GM21576 (cell line): ENCODE data around the gene PPP1R11.
"Not testable (repeated sequence)": the region's sequence is repeated elsewhere in the genome, so short reads cannot be mapped to it uniquely, and the experiment has no call there.

Experiments used
- ATAC-seq: cut with Tn5 transposase; IDR thresholded peaks from one replicate; pipeline ENCODE4 v1.9.1; 2021; ENCODE audit warnings: mild to moderate bottlenecking, moderate library complexity; ENCODE audit not compliant: unreplicated experiment

Gene PPP1R11

GRCh38 chr6:30093951-30094661 is 27.1 kb downstream of the PPP1R11 start:
- ATAC-seq = no peak

DNA sequence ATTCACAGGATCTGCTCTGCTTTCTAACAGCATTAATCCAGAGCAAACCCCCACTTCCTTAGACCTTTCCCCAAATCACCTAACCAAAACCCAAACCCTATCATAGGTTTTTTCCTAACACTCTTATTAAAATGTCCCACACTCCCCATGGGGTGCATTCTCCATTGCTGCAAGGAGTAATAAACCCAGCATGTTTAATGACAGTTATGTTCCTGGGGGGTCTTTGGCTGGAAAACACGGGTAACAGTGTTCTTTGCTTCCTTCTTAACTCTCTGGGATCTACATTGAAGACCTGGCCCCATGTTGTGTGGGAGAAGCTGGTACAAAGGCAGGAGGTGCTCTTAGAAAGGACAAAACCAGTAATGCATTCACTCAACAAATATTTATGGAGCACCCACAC is 29.8 kb downstream of the PPP1R11 start:
- ATAC-seq = no peak

GRCh38 chr6:30097902-30098768 is 31.1 kb downstream of the PPP1R11 start:
- ATAC-seq = no peak

DNA sequence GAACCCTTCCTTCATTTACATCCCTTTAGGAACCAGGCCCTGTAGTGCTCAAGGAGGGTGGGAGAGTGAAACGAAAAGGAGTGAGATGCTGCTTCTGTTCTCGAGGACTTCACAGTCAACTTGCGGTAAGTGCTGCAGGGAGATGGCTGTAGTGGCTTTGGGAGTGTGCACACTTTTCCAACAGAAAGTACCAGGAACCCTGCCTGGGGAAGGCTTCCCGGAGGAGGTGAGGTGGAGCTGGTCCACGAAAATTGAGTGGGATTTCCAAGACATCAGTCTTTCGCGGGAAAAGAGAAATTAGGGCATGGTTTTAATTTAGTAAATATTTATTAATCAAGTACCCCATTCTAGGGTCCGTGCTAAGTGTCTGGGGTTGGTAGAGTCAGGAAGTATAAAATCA is 33.2 kb downstream of the PPP1R11 start:
- ATAC-seq = no peak

GRCh38 chr6:30100585-30101443 is 33.8 kb downstream of the PPP1R11 start:
- no peak for ATAC-seq

- ATAC-seq = peak; percentile 63
Observed at GRCh38 chr6:30101444-30102413, 34.7 kb downstream of the PPP1R11 start.

- no peak for ATAC-seq
Observed at GRCh38 chr6:30102414-30102969, 35.5 kb downstream of the PPP1R11 start.

DNA sequence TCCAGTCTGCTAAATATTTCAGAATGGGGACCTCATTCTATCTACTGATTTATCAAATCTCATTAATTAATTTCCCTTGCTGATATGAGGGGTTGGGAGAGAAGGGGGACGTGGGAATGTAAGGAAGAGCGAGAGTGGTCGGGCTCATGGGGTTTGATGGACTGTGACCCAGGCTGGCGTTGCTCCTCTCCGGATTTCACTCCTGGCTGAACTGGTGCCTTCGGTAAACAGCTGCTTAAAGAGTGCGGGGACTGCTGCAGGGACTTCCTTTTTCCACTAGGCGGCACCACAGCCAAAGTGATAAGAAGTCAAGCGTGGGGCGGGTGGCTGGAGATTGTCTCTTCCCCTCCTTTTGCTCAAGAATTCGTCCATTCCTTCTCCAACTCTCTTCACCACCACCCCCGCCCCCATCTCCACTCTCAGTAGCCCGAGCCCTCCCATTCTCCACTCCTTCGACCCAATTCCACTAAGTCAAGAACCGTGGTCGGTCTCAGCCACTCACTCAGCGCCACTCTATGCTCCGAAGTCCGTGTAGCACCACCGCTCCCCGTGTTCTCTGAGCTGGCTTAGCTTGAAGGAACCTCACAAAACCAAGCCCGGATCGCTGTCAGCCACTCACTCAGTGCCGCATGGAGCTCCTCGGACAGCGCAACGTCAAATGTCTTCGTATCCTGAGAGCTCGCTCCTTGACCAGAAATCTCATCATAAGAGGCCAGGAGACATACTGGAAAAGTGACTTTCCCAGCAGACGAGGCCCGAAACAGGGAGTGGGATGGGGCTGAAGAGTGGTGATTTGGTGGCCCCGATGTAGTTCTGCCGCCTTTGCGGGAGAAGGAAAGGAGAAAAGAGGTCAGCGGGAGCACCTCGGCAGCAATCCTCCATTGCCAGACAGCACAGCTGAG is 36.2 kb downstream of the PPP1R11 start:
- no peak for ATAC-seq

- no peak for ATAC-seq
Observed at GRCh38 chr6:30103872-30104179, 36.8 kb downstream of the PPP1R11 start.

- no peak for ATAC-seq
Observed at GRCh38 chr6:30104661-30105060, 37.7 kb downstream of the PPP1R11 start.

DNA sequence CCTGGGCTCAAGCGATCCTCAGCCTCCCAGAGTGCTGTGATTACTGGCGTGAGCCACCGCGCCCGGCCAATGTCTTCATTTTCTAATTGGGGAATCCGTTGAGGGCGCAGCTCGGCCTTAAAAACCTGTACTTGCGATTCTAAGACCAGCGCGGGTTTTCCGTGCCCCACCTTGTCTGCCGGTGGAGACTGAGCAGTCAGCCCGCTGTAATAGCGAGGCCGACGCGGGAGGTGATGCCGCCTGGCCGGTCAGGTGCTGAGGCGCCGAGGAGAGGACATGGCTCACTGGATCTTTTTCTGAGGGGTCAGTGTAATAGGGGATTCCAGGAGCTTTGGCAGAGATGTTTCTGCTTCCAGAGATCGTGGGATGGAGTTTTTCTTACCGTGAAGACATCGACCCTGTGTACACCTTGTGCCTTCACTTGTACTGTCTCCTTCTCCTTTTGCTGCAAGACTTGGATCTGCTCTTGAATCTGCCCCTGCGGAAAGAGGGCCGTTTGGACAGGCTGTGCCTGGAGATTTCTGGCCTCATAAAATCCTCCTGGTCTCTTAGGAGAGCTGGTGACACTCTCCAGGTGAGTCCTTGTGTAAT is 44.4 kb downstream of the PPP1R11 start:
- no peak for ATAC-seq

DNA sequence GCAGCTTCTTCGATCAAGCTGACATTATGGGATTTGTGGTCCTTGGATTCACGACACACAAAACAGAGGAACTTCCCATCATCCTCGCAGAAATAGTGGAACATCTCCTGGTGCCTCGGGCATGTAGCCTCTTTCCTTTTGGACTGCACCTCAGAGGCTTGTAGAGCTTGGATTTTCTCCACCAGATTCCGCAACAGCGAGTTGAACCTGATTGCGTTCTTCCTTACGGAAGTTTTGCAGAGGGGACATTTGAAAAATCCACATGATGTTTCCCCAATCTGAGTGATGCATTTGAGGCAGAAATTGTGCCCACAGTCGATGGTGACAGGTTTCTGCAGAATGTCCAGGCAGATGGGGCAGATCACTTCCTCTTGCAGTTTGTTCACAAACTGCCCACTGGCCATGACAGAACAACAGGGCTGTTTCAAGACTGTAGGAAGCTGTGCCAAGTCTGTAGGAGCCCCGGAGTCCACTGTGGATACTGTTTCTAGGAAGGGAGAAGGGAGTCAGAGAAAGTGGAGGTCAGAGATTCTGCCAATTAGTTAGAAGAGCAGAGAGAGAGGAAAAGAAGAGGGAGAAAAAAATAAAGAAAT is 45.5 kb downstream of the PPP1R11 start:
- ATAC-seq = no peak

DNA sequence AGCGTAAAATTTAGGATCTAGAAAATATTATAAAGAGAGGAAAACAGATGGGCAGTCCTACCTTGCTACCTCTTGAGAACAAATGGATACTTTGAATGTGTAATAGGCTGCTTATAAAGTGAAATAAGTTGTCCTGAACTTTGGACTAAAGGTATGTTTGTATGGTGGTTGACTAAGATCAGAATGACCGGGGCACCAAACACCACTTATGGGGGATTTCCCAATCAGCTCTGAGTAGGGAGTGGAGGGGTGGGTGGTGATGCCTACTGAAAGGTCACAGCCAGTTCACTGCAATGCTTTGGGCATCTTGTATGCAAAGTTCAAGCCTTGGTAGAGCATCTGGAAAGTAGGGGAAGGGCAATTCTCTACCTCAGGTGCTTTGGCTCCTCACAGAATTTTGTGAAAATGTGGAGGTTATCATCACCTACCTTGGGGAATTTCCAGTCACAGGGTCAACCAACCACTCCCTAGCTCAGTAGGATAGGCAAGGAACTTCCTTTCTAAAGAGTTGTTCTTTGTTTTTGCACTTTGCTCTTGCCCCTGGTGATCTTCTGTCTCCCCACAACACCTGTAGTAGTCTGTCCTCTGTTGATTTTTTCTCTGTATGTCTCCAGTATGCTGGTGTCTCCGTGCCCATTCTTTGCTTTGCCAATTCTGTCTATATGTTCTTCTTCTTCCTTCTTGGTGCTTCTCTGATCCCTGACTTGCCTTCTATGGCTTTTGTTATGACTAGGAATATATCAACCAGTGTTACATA is 46.2 kb downstream of the PPP1R11 start, which contains the start of gene TRIM31:
Gene TRIM31, minus strand, starts transcription at position 88 of the 757 bp plus-strand sequence. CDS start 285 bp downstream, outside the sequence.
- ATAC-seq = no peak

DNA sequence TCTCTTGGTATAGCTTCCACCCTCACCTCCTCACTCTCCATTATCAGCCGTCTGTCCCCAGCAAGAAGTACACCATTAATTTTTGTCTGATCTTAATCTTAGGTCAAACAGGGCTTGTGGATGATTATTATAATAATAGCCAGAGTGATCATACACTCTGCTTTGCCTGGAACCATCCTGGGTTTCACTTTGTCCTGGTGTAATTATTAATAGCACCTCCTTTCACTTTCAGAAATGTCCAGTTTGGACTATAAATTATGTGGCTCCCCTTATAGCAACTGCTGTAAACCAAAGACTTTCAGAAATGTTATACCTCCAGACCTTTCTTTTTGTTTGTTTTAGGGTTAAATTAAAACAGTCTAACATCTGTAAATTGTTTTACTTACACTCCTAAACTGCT is 46.8 kb downstream of the PPP1R11 start:
- no peak for ATAC-seq

- ATAC-seq = no peak
Observed at GRCh38 chr6:30116724-30117123, 49.7 kb downstream of the PPP1R11 start.

DNA sequence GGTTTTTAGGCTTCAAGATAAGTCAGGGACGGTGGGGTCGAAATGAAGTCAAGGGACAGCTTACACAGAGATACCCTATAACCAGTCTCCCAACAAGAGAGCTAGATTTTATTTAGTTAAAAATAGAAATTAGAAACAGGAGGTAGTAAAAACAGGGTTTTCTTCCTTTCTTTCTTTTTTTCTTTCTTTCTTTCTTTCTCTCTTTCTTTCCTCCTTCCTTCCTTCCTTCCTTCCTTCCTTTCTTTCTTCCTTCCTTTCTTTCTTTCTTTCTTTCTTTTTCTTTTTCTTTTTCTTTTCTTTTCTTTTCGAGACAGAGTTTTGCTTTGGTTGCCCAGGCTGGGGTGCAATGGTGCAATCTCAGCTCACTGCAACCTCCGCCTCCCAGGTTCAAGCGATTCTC is 51.7 kb downstream of the PPP1R11 start:
- not testable (repeated sequence) for ATAC-seq
